ENCODE results near the gene KRTAP9-9.
"Not testable (repeated sequence)": the region's sequence is repeated elsewhere in the genome, so short reads cannot be mapped to it uniquely, and the experiment has no call there.

KRTAP9-9 gene

DNA sequence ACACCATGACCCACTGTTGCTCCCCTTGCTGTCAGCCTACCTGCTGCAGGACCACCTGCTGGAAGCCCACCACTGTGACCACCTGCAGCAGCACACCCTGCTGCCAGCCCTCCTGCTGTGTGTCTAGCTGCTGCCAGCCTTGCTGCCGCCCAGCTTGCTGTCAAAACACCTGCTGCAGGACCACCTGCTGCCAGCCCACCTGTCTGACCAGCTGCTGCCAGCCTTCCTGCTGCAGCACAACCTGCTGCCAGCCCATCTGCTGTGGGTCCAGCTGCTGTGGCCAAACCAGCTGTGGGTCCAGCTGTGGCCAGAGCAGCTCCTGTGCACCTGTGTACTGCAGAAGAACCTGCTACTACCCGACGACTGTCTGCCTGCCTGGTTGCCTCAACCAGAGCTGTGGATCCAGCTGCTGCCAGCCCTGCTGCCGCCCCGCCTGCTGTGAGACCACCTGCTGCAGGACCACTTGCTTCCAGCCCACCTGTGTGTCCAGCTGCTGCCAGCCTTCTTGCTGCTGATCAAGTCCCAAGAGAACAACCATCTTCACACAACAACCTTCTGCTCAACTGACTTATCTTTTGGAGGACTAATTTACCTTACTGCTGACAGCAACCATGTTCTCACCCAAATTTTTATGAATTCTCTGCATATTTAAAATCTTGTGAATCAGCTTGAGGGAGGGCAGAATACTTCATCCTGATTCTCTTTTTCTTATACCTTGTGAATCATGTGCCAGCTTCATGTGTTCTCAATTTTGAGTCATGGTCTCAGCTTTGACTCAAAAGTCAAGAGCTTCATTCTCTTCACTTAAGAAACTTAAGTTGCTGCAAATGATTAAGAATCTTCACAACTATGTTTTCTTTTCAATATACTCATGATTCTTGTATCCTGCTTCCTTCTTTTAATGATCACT lies at the start of gene KRTAP9-9:
KRTAP9-9 (plus strand) TSS at position 4 of the 910 bp plus-strand sequence.
- peak; percentile 55 for DNase-seq (ENCODE audit: low read depth)
- not testable (repeated sequence) for H3K4me3 ChIP-seq (ENCODE audit: low read length)

DNA sequence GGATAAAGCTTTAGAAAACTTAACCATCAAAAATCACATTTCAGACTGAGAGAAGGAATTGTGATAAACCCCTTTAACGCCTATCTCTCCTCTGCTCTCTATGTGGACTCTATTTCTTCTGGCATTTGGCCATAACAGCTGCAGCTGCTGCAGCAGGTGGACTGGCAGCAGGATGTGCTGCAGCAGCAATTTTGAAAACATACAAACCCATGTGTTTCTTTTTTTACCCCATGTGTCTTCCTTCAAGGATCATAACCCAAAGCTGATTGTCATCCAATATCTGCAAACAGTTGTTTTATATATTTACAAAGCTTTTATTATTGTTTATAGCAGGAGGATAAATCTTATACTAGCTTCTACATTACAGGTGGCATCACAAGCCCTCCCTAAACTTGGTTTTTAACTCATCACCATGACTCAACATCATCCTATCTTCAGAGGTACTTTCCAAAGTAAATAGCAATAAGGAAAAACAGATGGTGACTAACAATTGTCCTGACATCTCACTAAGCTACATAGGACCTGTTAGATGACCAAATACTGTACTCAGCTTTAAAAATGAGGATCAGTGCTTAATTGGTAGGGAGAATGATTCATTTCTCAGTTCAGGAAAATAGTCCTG lies 43.2 kb upstream of the KRTAP9-9 start:
- DNase-seq (ENCODE audit: low read depth): peak; percentile 51
- H3K4me3 ChIP-seq (ENCODE audit: low read length): no peak overlapping the region
- TF ChIP-seq, protein P1, sequence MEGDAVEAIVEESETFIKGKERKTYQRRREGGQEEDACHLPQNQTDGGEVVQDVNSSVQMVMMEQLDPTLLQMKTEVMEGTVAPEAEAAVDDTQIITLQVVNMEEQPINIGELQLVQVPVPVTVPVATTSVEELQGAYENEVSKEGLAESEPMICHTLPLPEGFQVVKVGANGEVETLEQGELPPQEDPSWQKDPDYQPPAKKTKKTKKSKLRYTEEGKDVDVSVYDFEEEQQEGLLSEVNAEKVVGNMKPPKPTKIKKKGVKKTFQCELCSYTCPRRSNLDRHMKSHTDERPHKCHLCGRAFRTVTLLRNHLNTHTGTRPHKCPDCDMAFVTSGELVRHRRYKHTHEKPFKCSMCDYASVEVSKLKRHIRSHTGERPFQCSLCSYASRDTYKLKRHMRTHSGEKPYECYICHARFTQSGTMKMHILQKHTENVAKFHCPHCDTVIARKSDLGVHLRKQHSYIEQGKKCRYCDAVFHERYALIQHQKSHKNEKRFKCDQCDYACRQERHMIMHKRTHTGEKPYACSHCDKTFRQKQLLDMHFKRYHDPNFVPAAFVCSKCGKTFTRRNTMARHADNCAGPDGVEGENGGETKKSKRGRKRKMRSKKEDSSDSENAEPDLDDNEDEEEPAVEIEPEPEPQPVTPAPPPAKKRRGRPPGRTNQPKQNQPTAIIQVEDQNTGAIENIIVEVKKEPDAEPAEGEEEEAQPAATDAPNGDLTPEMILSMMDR (conservative IDR thresholded peaks at IDR 0.05; ENCODE audit: low read length): no peak

DNA sequence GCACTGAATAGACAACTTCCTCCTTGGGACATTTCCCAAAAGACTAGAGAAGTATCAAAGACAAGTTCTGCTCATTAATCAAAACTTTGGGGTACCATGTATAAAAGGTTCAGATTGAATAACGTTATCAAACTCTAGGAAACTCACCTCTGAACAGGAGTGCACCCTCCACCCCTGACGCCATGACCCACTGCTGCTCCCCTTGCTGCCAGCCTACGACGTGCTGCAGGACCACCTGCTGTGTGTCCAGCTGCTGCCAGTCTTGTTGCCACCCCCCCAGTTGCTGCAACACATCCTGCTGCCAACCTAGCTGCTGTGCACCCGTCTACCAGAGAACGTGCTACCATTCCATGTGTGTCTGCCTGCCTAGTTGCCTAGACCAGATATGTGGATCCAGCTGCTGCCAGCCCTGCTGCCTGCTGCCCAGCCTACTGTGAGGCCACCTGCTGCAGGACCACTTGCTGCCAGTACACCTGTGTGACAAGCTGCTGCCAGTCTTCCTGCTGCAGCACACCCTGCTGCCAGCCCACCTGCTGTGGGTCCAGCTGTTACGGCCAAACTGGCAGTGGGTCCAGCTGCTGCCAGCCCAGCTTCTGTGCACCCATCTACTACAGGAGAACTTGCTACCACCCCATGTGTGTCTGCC lies 42.5 kb upstream of the KRTAP9-9 start:
- no peak overlapping the region for H3K4me3 ChIP-seq (ENCODE audit: low read length)
- DNase-seq (ENCODE audit: low read depth): no peak
- TF ChIP-seq, protein P1 (conservative IDR thresholded peaks at IDR 0.05; ENCODE audit: low read length): no peak

DNA sequence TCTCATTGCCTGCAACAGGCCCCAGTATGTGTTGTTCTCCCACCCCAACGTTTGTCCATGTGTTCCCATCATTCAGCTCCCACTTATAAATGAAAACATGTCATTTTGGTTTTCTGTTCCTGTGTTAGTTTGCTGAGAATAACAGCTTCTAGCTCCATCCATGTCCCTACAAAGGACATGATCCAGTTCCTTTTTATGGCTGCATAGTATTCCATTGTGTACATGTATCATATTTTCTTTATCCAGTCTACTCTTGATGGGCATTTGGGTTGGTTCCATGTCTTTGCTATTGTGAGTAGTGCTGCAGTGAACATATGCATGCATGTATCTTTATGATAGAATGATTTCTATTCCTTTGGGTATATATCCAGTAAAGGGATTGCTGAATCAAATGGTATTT lies 39.5 kb upstream of the KRTAP9-9 start:
- no peak for DNase-seq (ENCODE audit: low read depth)
- TF ChIP-seq, protein P1 (conservative IDR thresholded peaks at IDR 0.05; ENCODE audit: low read length): no peak
- no peak overlapping the region for H3K4me3 ChIP-seq (ENCODE audit: low read length)

DNA sequence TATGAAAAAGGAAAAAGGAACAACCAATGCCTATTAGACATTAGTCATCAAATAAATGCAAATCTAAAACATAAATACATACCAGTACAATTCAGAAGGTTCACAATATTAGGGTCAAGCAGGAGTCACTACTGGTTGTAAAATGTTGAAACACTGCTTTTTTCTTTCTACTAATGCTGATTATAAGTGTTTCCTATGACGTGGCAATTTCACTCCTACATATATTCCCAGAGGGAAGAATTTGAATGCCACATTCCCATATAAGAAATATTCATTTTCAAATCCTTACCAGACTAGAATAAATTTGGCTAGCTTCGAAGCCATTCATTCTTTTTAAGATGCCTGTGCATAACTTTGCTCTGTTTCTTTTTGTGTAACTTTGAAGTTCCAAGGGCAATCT lies 31.4 kb upstream of the KRTAP9-9 start:
- TF ChIP-seq, protein P1 (conservative IDR thresholded peaks at IDR 0.05; ENCODE audit: low read length): no peak

DNA sequence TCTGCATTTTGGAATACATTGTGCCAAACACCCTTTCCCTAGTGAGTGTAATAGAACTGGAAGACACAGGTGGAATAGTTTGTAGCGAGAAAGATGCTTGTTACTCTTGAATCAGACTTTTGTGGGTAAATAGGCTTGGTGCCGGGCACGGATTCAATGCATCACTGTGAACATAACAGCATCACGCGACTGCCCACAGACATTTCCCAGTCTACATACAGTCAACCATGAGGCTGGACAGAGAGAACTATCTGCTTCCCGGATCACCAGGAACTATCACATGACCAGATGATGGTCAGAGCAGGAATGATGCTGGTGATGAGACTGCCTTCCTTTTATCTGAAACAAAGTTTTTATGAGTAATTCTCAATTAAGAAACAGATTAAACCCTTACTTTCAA lies 29.1 kb upstream of the KRTAP9-9 start:
- TF ChIP-seq, protein P1 (conservative IDR thresholded peaks at IDR 0.05; ENCODE audit: low read length): no peak
- DNase-seq (ENCODE audit: low read depth): no peak
- H3K4me3 ChIP-seq (ENCODE audit: low read length): no peak overlapping the region

More for the DNA sequence above, 31.4 kb upstream of the KRTAP9-9 start:
- H3K4me3 ChIP-seq (ENCODE audit: low read length): no peak overlapping the region
- no peak for DNase-seq (ENCODE audit: low read depth)

DNA sequence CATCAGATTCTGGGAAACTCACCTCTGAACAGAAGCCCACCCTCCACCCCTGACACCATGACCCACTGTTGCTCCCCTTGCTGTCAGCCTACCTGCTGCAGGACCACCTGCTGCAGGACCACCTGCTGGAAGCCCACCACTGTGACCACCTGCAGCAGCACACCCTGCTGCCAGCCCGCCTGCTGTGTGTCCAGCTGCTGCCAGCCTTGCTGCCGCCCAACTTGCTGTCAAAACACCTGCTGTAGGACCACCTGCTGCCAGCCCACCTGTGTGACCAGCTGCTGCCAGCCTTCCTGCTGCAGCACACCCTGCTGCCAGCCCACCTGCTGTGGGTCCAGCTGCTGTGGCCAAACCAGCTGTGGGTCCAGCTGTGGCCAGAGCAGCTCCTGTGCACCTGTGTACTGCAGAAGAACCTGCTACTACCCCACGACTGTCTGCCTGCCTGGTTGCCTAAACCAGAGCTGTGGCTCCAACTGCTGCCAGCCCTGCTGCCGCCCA lies 28.5 kb upstream of the KRTAP9-9 start, which contains the start of gene KRTAP9-2:
KRTAP9-2 (plus strand) TSS at position 51 of the 498 bp plus-strand sequence; CDS start at position 58, 7 bp downstream.
- H3K4me3 ChIP-seq (ENCODE audit: low read length); DNase-seq (ENCODE audit: low read depth): not testable (repeated sequence)

Data from AG10803 (cell line).